ENCODE data around the gene CBX2. TPM values are rescaled to one million over a fixed set of nuclear protein-coding genes. Genes with fewer than 3 reads are reported as not detected.
A peak's percentile ranks its signal among the peaks of the same experiment; 100 is the strongest.

CBX2 gene
- total RNA-seq, 2 experiments from 2014 or later: 9.2 to 9.6 TPM

DNA sequence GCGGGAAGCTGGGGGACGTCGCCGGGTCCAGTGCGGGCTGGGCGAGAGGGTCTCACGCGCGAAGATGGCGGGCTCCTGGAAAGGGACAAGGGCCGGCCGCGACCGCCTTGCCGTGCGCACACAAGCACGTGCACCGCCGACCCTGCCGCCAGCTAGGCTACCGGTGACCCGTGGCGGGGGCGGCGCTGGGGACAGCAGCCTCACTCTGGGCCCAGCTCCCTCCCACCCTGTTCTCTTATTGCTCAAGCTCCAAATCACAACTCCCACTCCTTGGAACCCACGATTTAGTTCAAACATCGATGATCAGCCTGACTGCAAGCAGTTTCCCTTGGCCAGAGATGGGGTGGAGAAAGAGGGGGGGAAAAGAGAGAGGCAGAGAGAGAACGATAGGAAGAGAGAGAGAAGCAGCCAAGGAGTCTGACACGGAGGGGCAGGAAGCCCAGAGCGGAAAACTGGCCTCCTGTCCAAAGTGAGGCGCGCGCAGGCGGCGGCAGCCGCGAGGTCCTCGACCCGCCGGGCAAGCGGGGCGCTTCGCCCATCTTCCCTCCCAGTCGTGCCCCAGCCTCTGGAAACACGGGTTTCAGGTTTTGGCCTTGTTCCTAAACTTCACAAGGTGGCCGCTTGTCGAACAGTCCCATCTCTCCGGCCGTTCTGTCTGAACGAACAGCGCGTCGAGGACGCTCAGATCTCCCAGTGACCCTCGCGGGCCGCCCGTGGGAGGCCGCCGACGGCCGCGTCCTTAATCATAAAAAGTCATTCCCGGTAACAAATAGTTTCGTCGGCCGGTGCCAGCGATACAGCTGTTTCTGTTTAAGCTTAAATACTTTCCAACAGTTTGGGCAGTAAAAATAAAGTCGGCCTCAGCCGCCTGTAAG is 20.6 kb downstream of the CBX2 start:
- H3K36me3 Mint-ChIP-seq: peaks cover 3% of the 10 kb centered on the region
- peaks cover 26% of the 10 kb centered on the region for H3K4me1 Mint-ChIP-seq
- H3K9me3 Mint-ChIP-seq: no peaks in the 10 kb centered on the region
- peak overlapping the region; percentile 66 for H3K4me3 Mint-ChIP-seq
- no peak for ATAC-seq (ENCODE audit: low read depth)
- DNase-seq: peak; percentile 55
- POLR2A ChIA-PET: interaction anchor here (0.8 to 3.7 kb wide), 4 partner anchors 9 to 42 kb away, joined by 3 to 17 read pairs (median 12); partner anchors contain the start of genes CBX2 and CBX4
- H3K27me3 Mint-ChIP-seq: peaks cover 38% of the 10 kb centered on the region
- H3K27ac Mint-ChIP-seq: peak overlapping the region; percentile 58

GRCh38 chr17:79799174-79799537 is 21.2 kb downstream of the CBX2 start:
- H3K9me3 Mint-ChIP-seq: no peaks in the 10 kb centered on the region
- H3K36me3 Mint-ChIP-seq: no peaks in the 10 kb centered on the region
- peaks cover 38% of the 10 kb centered on the region for H3K27me3 Mint-ChIP-seq
- no peak overlapping the region for H3K27ac Mint-ChIP-seq
- ATAC-seq (ENCODE audit: low read depth) (no peak), DNase-seq (no peak)
- H3K4me3 Mint-ChIP-seq: peak overlapping the region; percentile 62
- H3K4me1 Mint-ChIP-seq: peaks cover 27% of the 10 kb centered on the region
- POLR2A ChIA-PET: interaction anchor here (0.6 to 2.5 kb wide), 2 partner anchors 34 to 40 kb away, joined by 5 to 14 read pairs; partner anchors contain the start of gene CBX4

GRCh38 chr17:79799538-79800324 is 21.8 kb downstream of the CBX2 start:
- Mint-ChIP-seq H3K36me3 (no peaks in the 10 kb centered on the region), H3K27ac (peak overlapping the region; percentile 39), H3K27me3 (peaks cover 42% of the 10 kb centered on the region), H3K9me3 (no peaks in the 10 kb centered on the region), H3K4me3 (peak overlapping the region; percentile 62), H3K4me1 (peaks cover 32% of the 10 kb centered on the region)
- ATAC-seq (ENCODE audit: low read depth) (no peak), DNase-seq (no peak)
- POLR2A ChIA-PET: interaction anchor here (0.6 to 2.6 kb wide), 5 partner anchors 12 to 76 kb away, joined by 3 to 14 read pairs (median 8); partner anchors contain the start of gene CBX4

DNA sequence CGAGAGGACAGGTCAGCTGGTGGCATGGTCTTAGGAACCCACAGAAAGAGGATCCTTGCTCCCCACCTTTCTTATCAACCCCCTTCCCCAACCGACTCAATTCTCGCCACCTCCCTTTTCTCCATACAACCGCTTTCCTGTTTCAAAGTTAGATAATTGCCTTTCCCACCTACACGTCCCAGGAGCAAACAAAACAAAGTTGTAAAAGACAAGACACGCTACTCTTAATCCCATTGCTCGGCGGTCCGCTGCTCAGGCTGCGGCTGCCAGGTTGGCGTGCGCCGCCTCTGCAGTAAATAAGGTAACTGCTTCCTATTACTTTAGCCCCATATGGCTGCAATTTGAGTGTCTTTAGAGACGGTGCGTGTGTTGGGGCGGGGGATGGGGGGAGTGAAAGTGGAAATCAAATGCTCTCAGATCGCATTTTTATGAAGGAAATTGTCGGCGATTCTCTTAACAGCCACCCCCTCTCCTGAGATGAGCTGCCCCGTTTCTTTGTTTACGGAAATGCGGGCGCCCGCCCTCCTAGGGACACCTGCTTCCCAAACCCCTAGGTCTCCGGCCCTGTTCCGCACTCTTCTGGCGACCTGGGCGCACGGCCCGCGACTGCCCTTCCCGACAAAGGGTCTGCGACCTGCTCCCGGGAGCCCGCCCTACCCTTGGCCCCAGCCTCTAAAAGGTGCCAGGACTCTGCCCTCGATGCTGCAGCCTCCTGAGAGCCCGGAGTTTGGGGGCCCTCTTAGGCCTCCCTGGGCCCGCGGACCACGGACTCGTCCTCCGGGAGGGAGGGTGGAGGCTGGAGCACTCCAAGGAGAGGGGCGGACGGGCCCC is 22.6 kb downstream of the CBX2 start:
- POLR2A ChIA-PET: interaction anchor here (0.6 to 2.6 kb wide), 7 partner anchors 12 to 75 kb away, joined by 3 to 14 read pairs (median 8); partner anchors contain the start of gene CBX4
- Mint-ChIP-seq H3K27me3 (peaks cover 51% of the 10 kb centered on the region), H3K4me1 (peaks cover 40% of the 10 kb centered on the region)

DNA sequence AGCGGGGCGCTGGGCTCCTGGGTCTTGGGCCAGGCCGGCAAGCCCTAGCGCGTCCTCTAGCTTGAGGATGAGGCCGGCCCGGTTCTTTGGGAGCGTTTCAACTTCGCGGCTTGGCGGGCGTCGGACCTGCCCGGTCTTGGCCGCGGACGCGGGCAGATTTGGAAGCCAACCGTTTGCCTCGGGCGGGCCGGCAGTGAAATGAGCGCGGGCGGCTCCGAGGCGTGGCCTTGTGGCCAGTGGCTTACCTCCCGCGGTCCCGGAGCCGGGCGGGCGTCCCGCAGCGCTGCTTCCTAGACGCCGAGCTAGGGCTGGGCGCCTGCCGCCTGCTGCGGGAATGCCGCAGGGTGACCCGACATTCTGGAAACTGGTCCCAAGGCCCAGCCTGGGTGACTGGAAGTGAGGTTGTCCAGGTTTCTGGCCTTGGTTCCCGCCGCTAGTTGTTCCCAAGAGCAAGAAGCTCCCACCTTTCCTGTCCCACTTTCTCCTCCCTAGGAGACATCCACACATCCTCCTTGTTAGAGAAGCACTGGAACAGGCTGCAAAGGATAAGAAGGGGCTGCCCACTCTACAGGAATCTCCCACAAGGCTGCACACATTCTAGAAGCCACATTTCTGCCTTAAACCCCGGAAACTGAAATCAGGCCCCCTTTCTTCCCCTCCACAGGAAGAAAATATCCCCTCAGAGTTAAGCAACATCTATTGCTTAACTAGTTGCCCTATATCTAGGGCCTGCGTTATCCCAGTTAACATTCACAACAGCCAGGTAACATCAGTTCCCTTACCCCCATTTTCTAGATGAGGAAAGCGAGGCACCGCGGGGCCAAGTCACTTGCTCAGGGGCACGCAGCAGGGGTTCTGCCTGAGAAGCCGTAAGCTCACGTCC is 23.4 kb downstream of the CBX2 start:
- H3K27ac Mint-ChIP-seq: no peak overlapping the region
- no peaks in the 10 kb centered on the region for H3K9me3 Mint-ChIP-seq
- no peaks in the 10 kb centered on the region for H3K36me3 Mint-ChIP-seq
- no peak overlapping the region for H3K4me3 Mint-ChIP-seq
- POLR2A ChIA-PET: interaction anchor here (0.6 to 2.6 kb wide), 8 partner anchors 11 to 55 kb away, joined by 3 to 10 read pairs (median 6); partner anchors contain the start of gene CBX4
- DNase-seq (peak; percentile 54), ATAC-seq (ENCODE audit: low read depth) (no peak)
- H3K27me3 Mint-ChIP-seq: peaks cover 58% of the 10 kb centered on the region
- H3K4me1 Mint-ChIP-seq: peaks cover 36% of the 10 kb centered on the region

More for the DNA sequence above, 22.6 kb downstream of the CBX2 start:
- Mint-ChIP-seq H3K27ac (peak overlapping the region; percentile 2), H3K9me3 (no peaks in the 10 kb centered on the region), H3K36me3 (no peaks in the 10 kb centered on the region), H3K4me3 (peak overlapping the region; percentile 62)
- DNase-seq (peak; percentile 51), ATAC-seq (ENCODE audit: low read depth) (no peak)

DNA sequence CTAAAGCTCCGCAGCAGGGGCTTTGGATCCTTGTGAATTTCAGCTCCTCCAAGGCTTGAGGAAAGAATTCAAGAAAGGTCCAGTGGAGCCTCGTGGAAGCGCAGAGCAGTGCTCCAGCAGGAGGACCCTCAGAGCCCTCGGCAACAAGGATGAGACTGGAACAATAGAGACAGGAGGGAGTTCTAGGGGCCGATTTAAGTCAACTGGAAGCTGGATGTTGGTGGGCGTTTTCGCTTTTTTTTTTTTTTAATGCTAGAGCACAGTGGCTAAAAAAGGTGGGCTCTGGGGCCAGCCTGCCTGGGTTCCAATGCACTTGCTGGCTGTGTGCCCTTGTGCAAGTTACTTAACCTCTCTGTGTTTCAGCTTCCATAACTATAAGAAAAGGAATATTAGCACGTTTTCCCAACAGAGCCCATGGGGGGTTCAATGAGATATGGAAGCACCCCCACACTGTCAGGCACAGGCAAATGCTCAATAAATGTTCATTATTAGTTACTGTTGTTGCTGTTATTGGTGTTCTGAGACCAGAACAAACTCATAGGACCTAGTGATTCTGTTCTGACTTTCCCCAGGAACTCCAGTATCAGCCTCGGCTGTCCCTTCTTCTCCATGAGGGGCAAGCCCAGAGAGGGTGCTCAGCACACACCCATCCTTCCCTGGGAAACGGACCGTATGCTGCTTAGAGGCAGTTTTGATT is 24.2 kb downstream of the CBX2 start:
- H3K36me3 Mint-ChIP-seq: no peaks in the 10 kb centered on the region
- ATAC-seq (ENCODE audit: low read depth) (no peak), DNase-seq (no peak)
- no peaks in the 10 kb centered on the region for H3K9me3 Mint-ChIP-seq
- H3K4me1 Mint-ChIP-seq: peaks cover 36% of the 10 kb centered on the region
- peak overlapping the region; percentile 28 for H3K4me3 Mint-ChIP-seq
- POLR2A ChIA-PET: interaction anchor here (0.6 to 2.6 kb wide), 7 partner anchors 10 to 40 kb away, joined by 3 to 10 read pairs (median 4); partner anchors contain the start of gene CBX4
- peaks cover 66% of the 10 kb centered on the region for H3K27me3 Mint-ChIP-seq
- H3K27ac Mint-ChIP-seq: no peak overlapping the region

GRCh38 chr17:79802736-79803420 is 24.9 kb downstream of the CBX2 start:
- H3K27ac Mint-ChIP-seq: no peak overlapping the region
- no peak for ATAC-seq (ENCODE audit: low read depth)
- H3K36me3 Mint-ChIP-seq: no peaks in the 10 kb centered on the region
- H3K9me3 Mint-ChIP-seq: no peaks in the 10 kb centered on the region
- H3K4me1 Mint-ChIP-seq: peaks cover 36% of the 10 kb centered on the region
- peak overlapping the region; percentile 28 for H3K4me3 Mint-ChIP-seq
- peaks cover 73% of the 10 kb centered on the region for H3K27me3 Mint-ChIP-seq
- POLR2A ChIA-PET: interaction anchor here (1.4 to 4.0 kb wide), 5 partner anchors 9 to 36 kb away, joined by 3 to 25 read pairs (median 8); partner anchors contain the start of gene CBX4
- no peak for DNase-seq

DNA sequence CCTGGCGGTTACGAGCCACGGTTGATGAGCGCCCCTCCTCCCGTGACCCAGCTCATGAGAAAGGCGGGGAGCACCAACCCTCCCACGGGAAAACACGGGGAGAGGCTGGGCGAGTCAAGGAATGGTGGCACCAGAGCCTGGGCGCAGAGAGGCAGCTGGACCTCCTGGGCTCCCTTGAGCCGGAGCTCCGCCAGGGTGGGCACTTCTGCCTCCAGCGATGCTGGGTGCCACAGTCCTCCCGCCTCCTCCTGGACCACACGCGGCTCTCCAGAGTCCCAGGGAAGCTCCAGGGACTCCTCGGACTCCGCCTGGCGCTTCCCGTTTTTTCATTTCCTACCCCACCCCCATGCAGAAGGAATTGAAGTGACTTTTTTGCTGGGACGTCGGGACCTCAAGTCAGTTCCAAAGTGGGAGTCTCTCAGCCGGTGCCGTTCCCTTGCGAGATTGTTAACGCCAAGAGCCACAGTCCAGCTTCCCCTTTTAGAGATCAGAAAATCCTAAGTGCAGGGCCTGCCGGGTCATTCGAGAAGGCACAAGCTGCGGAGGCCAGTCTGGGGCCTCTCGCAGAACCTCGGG is 25.6 kb downstream of the CBX2 start:
- Mint-ChIP-seq H3K4me3 (peak overlapping the region; percentile 19), H3K4me1 (peaks cover 34% of the 10 kb centered on the region), H3K36me3 (no peaks in the 10 kb centered on the region), H3K27me3 (peaks cover 77% of the 10 kb centered on the region), H3K9me3 (no peaks in the 10 kb centered on the region), H3K27ac (peak overlapping the region; percentile 38)
- DNase-seq: no peak
- POLR2A ChIA-PET: interaction anchor here (0.6 to 4.0 kb wide), 3 partner anchors 10 to 482 kb away, joined by 3 to 25 read pairs (median 7); partner anchors contain the start of gene CBX4
- no peak for ATAC-seq (ENCODE audit: low read depth)

- Mint-ChIP-seq H3K27ac (peak overlapping the region; percentile 73), H3K4me3 (peak overlapping the region; percentile 62), H3K9me3 (no peaks in the 10 kb centered on the region), H3K36me3 (no peaks in the 10 kb centered on the region), H3K4me1 (peaks cover 37% of the 10 kb centered on the region), H3K27me3 (peaks cover 80% of the 10 kb centered on the region)
- POLR2A ChIA-PET: interaction anchor here (0.6 to 4.0 kb wide), 5 partner anchors 9 to 481 kb away, joined by 3 to 25 read pairs (median 5); partner anchors contain the start of gene CBX4
- peak; percentile 62 for ATAC-seq (ENCODE audit: low read depth)
- peak; percentile 75 for DNase-seq
Observed at GRCh38 chr17:79803997-79804855, 26.3 kb downstream of the CBX2 start.

All from activated naive CD8-positive, alpha-beta T cell treated with anti-CD3 and anti-CD28 coated beads, Interleukin-2, amount 10 ng/mL, durations not matched to agents 7 days and 5 days (primary cell).